22Rv1 (cell line): ENCODE results near the gene CARD14.

Experiments
- H3K27ac ChIP-seq: fragments of 450-650 bp; 2 replicates; pipeline ENCODE4 v1.5.1; 2017
- CTCF ChIP-seq: fragments of 450-650 bp; IDR thresholded peaks from 2 replicates; pipeline ENCODE4 v1.5.1; 2017; ENCODE audit warnings: mild to moderate bottlenecking
- ZFX ChIP-seq: fragments of 450-650 bp; IDR thresholded peaks from 2 replicates; pipeline ENCODE4 v1.6.1; 2017; ENCODE audit warnings: antibody characterized with exemption, borderline replicate concordance

The CARD14 gene

GRCh38 chr17:80223142-80223815 is 53.4 kb downstream of the CARD14 start:
- TF ChIP-seq ZFX (no peak), CTCF (no peak)

GRCh38 chr17:80223838-80224497 is 54.1 kb downstream of the CARD14 start:
- H3K27ac ChIP-seq = no peak overlapping the region
- TF ChIP-seq ZFX (no peak), CTCF (no peak)

More at GRCh38 chr17:80223142-80223815, 53.4 kb downstream of the CARD14 start:
- H3K27ac ChIP-seq = no peak overlapping the region

GRCh38 chr17:80224683-80225082 is 54.9 kb downstream of the CARD14 start:
- TF ChIP-seq CTCF (no peak), ZFX (no peak)
- no peak overlapping the region for H3K27ac ChIP-seq

GRCh38 chr17:80225230-80225629 is 55.4 kb downstream of the CARD14 start:
- no peak overlapping the region for H3K27ac ChIP-seq

GRCh38 chr17:80227156-80227555 is 57.3 kb downstream of the CARD14 start:
- H3K27ac ChIP-seq = no peak overlapping the region
- TF ChIP-seq CTCF (no peak), ZFX (no peak)

More at GRCh38 chr17:80225230-80225629, 55.4 kb downstream of the CARD14 start:
- TF ChIP-seq CTCF = no peak

- H3K27ac ChIP-seq = no peak overlapping the region
- no peak for TF ChIP-seq CTCF
- TF ChIP-seq ZFX = no peak
Observed at GRCh38 chr17:80227666-80228065, 57.8 kb downstream of the CARD14 start.

GRCh38 chr17:80228477-80228876 is 58.6 kb downstream of the CARD14 start:
- no peak overlapping the region for H3K27ac ChIP-seq
- no peak for TF ChIP-seq CTCF
- no peak for TF ChIP-seq ZFX
